T-helper 2 cell (primary cell): ENCODE results near the gene THOC6.
"Not testable (repeated sequence)": the region's sequence is repeated elsewhere in the genome, so short reads cannot be mapped to it uniquely, and the experiment has no call there.

ENCODE experiments used
- DNase-seq, 5 experiments: peaks; one replicate each; pipeline versions ENCODE4 v3.0.0 to v3.0.0-alpha.2; 2012 to 2022

Gene THOC6

GRCh38 chr16:3035289-3035971 is 11.6 kb downstream of the THOC6 start:
- no peak for DNase-seq

- no peak for DNase-seq
Measured at GRCh38 chr16:3035972-3036725, 12.3 kb downstream of the THOC6 start.

- no peak for DNase-seq
Measured at GRCh38 chr16:3036726-3037315, 13.0 kb downstream of the THOC6 start, which contains the start of gene BICDL2. Gene BICDL2 (minus strand): TSS chr16:3036944. CDS start chr16:3035496, 1,448 bp downstream.

GRCh38 chr16:3038256-3038655 is 14.4 kb downstream of the THOC6 start:
- DNase-seq, result no peak

- DNase-seq, result no peak
Measured at GRCh38 chr16:3038896-3039295, 15.1 kb downstream of the THOC6 start.

- DNase-seq, result no peak
Measured at GRCh38 chr16:3042376-3042775, 18.5 kb downstream of the THOC6 start.

- DNase-seq, result no peak
Measured at GRCh38 chr16:3044708-3045107, 20.9 kb downstream of the THOC6 start.

- DNase-seq, result peak in 1 of 5 experiments; percentile 44
Measured at GRCh38 chr16:3045758-3046640, 22.2 kb downstream of the THOC6 start, which contains the start of gene MMP25. Gene MMP25 (plus strand): TSS chr16:3046561. CDS start chr16:3046918, 357 bp downstream.

- DNase-seq, result peak in 1 of 5 experiments; percentile 66
Measured at GRCh38 chr16:3046641-3047386, 23.0 kb downstream of the THOC6 start.

- DNase-seq, result peak in 1 of 5 experiments; percentile 52
Measured at GRCh38 chr16:3047387-3047720, 23.5 kb downstream of the THOC6 start.

- no peak for DNase-seq
Measured at GRCh38 chr16:3049921-3050481, 26.2 kb downstream of the THOC6 start.

GRCh38 chr16:3050487-3050886 is 26.7 kb downstream of the THOC6 start:
- DNase-seq, result peak in 1 of 5 experiments; percentile 45

GRCh38 chr16:3051009-3051408 is 27.2 kb downstream of the THOC6 start:
- DNase-seq, result peak in 1 of 5 experiments; percentile 74

- DNase-seq, result no peak
Measured at GRCh38 chr16:3051494-3051893, 27.7 kb downstream of the THOC6 start.

- DNase-seq, result peak in 1 of 5 experiments; percentile 35
Measured at GRCh38 chr16:3052571-3053329, 28.9 kb downstream of the THOC6 start.

- peak in 1 of 5 experiments; percentile 58 for DNase-seq
Measured at GRCh38 chr16:3053330-3053710, 29.5 kb downstream of the THOC6 start.

GRCh38 chr16:3054965-3055733 is 31.3 kb downstream of the THOC6 start:
- DNase-seq, result peak in 1 of 5 experiments; percentile 89

GRCh38 chr16:3055734-3056115 is 31.9 kb downstream of the THOC6 start:
- not testable (repeated sequence) for DNase-seq

GRCh38 chr16:3056336-3057180 is 32.7 kb downstream of the THOC6 start:
- peak in 1 of 5 experiments; percentile 39 for DNase-seq
